ENCODE measurements around the gene TRIM10.
"Not testable (repeated sequence)": the region's sequence is repeated elsewhere in the genome, so short reads cannot be mapped to it uniquely, and the experiment has no call there.

Gene TRIM10

DNA sequence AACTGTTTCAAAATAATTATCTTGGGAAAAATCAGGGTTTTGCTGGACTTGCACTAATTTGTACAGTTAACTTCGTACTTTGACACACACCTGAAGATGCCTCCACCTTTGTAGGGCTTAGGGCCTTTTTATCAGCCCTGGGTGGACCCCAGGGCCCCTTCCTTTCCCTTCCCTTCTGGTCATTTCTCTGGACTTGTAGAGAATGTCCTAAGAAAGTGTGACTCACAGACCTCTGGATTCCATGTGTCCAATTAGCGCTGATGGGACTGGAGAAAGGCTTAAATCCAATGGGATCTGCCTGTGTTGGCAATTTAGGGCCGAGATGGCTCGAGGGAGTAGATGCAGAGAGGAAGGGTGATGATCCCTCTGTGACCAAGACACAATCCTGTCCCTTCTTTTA, 11.7 kb upstream of the TRIM10 start:
- in situ Hi-C loops (cut with MboI; ENCODE audit: low sequenced_read_pairs), result no loop called here

- in situ Hi-C loops (cut with MboI; ENCODE audit: low sequenced_read_pairs), result no loop called here
Measured at GRCh38 chr6:30171677-30172471, 10.9 kb upstream of the TRIM10 start.

DNA sequence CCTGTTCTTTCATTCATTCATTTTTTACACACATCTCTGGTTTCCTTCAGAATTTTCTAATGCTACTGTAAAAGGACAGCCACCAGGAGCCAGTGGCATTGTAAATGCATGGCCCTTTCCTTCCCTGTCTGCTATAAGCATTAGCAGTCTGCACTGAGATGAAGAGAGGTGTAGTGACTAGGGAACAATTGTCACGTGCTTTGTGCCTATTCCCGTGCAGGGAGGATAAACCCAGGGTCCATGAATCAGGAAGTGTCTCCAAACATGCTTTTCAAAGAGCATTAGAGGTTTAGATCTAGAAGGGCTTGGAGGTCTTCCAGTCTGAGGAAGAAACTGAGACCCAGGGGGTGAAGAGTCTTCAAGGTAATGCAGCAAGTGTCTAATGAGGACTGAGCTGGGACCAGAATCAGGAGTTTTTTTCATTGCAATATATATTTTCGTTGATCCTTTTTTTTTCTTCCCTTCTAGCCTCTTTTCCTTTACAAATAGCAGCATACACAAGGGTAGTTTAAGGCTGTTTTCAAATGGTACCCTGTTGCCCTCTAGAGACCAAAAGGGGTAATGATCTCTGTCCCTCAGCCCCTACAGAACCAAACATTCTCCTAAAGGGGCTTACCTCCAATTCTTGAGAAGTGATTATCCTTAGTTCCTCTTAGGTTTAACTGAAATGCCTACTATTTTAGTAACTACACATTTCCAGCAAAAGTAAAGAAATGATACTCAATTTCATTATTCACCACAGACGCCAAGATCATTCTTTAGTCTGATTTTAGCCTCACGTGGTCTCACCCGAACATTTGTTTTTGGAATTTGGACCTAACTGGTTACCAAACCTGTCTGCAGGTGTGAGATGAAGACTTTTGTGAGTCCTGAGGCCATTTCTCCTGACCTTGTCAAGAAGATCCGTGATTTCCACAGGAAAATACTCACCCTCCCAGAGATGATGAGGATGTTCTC, 8.9 kb upstream of the TRIM10 start:
- in situ Hi-C loops (cut with MboI; ENCODE audit: low sequenced_read_pairs), result no loop called here

DNA sequence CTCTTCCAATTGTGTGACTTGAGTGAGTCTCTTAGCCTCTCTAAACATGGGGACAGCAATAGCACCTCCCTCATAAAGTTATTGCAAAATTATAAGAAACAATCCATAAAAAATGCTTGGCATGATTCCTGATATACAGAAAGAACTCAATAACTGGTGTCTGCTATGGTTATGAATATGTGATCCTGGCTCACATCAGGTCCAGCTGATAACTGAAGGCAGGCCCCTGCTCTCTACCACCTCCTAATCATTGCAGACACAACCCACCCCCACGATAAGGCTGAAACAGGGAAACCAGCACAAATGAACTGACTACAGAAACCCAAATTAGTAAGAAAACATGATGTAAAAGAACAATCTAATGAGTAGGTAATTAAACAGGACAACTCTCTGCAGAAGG, 7.7 kb upstream of the TRIM10 start:
- in situ Hi-C loops (cut with MboI; ENCODE audit: low sequenced_read_pairs), result no loop called here

DNA sequence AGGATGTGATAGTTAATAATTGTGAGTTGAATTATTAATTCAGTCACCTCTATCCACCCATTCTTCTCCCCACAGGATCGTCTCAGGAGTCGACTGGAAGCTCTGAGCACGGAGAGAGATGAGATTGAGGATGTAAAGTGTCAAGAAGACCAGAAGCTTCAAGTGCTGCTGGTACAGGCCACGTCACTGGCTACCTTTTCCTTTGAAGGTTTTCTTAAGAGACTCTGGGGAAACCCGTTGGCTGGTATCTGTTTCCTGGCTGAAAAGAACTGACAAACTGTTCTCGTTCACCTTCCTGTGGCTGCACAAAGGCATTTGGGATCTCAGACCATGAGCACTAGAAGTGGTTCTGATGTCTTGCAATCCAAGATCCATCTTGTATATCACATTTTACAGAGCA, 6.1 kb upstream of the TRIM10 start:
- in situ Hi-C loops (cut with MboI; ENCODE audit: low sequenced_read_pairs), result no loop called here

DNA sequence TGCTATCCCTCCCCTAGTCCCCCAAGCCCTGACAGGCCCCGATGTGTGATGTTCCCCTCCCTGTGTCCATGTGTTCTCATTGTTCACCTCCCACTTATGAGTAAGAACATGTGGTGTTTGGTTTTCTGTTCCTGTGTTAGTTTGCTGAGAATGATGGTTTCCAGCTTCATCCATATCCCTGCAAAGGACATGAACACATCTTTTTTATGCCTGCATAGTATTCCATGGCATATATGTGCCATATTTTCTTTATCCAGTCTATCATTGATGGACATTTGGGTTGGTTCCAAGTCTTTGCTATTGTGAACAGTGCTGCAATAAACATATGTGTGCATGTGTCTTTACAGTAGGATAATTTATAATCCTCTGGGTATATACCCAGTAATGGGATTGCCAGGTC, 4.2 kb upstream of the TRIM10 start:
- in situ Hi-C loops (cut with MboI; ENCODE audit: low sequenced_read_pairs), result not testable (repeated sequence)

- in situ Hi-C loops (cut with MboI; ENCODE audit: low sequenced_read_pairs), result no loop called here
Measured at GRCh38 chr6:30164714-30165113, 3.7 kb upstream of the TRIM10 start.

DNA sequence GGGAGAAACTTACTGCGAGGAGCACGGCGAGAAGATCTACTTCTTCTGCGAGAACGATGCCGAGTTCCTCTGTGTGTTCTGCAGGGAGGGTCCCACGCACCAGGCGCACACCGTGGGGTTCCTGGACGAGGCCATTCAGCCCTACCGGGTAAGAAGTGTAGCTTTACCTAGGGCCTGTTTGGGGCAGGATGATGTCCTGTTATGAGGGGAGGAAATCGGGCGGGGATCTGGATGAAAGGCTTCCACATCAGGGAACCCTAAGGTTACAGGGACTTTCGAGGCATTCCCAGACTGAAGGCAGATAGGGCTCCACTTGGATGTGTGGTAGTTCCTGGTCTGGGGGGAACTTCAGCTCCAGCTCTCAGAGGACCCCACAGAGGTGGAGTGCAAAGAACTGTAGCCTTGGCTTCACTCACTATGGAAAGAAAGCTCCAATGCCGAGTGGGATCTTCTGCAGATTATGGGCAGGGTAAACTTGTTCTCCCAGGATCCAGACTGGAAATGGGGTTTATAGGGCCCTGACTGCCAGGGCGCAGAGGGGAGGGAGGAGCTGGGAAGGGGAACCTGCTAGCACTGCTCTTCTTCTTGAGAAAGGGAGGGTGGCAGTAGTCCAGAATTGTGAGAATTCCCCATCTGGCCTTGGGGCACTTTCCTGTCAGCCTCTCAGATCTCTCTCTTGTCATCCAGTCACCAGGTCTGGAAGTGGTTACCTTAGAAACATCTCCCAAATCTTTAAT, 3.1 kb upstream of the TRIM10 start:
- in situ Hi-C loops (cut with MboI; ENCODE audit: low sequenced_read_pairs), result no loop called here

- in situ Hi-C loops (cut with MboI; ENCODE audit: low sequenced_read_pairs), result no loop called here
Measured at GRCh38 chr6:30163090-30163917, 2.3 kb upstream of the TRIM10 start, which contains the start of gene TRIM15. Gene TRIM15 (plus strand): TSS chr6:30163546. CDS start chr6:30163685, 139 bp downstream.

DNA sequence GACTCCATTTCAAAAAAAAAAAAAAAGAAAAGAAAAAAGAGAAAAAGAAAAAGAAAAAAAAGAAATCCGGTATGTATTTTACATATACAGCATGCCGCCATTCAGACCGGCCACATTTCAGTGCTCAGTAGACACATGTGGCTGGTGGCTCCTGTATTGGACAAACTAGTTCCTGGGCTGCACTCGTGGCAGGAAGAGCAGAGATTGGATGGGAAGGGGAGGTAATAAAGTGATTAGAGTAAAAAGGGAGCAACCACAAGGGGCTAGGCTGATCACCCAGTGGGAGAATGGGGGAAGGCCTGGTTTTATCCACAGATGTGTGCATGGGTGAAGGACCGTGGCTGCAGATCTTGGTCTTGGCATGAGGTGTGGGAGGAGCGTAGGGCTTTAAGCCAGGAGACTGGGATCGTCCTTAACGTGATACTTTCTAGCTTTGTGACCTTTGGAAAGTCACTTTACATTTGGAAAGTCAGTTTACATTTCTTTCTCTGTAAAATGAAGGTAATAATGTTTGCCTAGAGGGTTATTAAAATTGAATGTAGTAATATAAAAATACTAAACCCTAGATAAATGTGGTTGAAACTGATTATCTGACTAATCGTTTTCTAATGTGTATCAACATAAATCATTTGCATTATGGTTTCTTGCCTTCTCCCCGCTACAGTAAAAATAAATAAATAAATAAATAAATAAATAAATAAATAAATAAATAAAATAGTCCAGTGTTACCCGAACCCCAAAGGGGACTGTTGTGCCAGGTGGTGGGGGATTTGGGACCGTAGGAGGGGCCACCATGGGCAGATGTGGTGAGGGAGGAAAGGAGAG, 1.5 kb upstream of the TRIM10 start:
- in situ Hi-C loops (cut with MboI; ENCODE audit: low sequenced_read_pairs), result no loop called here

DNA sequence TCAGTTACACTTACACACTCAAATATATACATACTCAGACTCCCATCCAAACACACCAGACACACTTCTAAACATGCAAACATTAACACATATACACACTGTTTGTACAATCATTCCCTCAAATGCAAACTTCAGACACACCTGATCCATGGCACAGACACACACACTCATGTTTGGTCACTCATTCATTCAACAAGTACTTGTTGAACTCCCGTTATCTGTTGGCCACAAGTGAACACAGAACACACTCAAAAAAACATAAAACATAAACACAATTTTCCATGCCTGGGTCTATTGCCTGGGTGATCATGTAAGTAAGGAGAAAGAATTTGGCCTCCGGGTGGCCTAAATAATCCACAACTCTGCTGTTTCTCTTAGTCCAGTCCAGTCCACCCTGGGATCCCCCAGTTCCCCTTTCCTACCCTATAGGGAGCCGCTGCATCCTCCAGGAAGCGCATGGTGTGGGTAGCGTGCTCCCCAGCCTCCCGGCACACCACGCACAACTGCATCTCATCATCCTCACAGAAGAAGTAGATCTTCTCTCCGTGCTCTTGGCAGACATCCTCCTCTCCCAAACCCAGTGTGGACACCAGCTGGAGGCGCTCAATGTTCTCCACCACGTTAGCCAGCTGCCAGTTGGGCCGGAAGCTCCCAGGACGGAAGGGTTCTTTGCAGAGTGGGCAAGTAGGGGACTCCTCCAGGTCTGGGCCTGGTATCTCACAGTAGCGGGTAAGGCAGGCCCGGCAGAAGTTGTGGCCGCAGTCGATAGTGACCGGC, 815 bp downstream of the TRIM10 start:
- in situ Hi-C loops (cut with MboI; ENCODE audit: low sequenced_read_pairs), result no loop called here

DNA sequence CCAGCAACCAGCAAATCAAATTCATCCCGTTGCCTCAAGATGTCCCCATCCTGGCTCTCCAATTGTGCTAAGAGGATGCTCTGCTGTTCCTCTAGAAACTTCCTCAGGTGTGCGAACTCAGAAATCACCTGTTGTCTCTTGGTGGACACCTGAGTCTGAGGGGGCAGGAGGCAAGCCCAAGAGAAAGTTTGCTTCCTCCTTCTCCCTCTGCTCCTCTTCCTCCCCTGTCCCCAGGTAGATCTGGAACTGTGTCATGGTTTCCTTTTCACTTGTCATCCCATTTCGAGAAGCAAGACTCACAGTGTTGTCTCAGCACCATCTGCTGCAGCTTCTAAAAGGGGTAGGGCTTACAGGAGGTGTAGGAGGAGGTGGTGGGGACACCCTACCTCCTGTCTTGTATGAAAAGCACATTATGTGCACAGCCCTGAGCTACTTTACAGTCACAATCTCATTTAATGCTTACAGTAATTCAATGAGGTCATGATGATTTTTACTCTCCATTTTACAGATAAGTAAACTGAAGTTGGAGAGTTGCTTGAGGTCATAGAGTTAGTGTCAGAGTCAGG, 2.5 kb downstream of the TRIM10 start:
- in situ Hi-C loops (cut with MboI; ENCODE audit: low sequenced_read_pairs), result no loop called here

GRCh38 chr6:30157999-30158398, 3.0 kb downstream of the TRIM10 start:
- in situ Hi-C loops (cut with MboI; ENCODE audit: low sequenced_read_pairs), result no loop called here

DNA sequence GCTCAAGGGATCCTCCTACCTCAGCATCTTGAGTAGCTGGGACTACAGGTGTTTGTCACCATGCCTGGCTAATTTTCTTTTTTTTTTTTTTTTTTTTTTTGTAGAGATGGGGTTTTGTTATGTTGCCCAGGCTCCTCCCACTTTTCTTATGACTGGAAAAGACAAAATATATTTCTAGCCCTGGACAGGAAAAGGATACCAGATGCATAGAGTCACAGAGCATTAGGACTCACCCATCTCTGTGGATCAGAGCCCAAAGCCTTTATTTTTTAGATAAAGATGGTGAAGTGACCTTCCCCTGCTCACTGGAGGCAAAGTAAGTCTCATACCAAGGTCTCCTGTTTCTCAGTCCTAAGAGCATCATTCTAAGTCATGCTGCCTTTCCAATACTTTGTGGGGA, 3.4 kb downstream of the TRIM10 start:
- in situ Hi-C loops (cut with MboI; ENCODE audit: low sequenced_read_pairs), result no loop called here

DNA sequence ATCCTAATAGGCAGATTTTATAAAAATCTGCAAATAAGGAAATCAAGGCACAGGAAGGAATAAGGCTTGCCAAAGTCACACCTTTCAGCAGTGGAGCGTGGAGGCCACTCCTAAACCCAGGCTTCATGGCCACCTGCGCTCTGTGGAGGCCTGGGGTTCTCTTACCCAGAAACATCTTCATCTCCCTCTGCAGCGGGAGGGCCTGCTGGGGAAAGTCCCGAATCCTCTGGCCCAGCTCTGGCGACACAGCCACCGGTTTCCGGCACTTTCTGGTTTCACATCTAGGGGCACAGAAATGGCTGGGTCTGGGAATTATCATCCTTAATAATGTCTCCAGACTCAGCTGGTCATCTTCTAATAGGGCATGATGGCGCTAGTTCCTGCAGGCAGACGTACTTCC, 4.2 kb downstream of the TRIM10 start:
- in situ Hi-C loops (cut with MboI; ENCODE audit: low sequenced_read_pairs), result no loop called here

DNA sequence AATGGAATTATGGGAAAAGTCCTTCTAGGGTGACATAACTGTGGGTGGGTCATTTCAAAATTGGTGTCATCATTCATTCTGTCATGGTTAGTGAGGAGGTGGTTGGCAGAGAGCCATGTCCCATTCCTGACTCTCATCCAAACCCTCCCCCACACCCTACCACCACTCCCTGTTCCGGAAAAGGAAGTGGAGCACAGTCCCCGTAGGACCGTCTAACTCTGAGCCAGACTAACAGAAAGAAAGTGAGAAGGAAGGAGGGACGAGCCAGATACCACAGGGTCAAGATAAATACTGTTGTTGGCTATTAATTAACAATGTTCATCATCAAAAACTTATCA, 4.8 kb downstream of the TRIM10 start:
- in situ Hi-C loops (cut with MboI; ENCODE audit: low sequenced_read_pairs), result no loop called here

GRCh38 chr6:30155520-30156261, 5.3 kb downstream of the TRIM10 start:
- in situ Hi-C loops (cut with MboI; ENCODE audit: low sequenced_read_pairs), result no loop called here
